H9 (cell line): ENCODE measurements around the gene RBM19. TPM values are rescaled to one million over a fixed set of nuclear protein-coding genes. Genes with fewer than 3 reads are reported as not detected.

Source experiments
- DNase-seq: peaks from one replicate; pipeline ENCODE4 v3.0.0-alpha.2; 2017
- H2AFZ ChIP-seq: one replicate; pipeline ENCODE4 v1.6.1; 2013; ENCODE audit warnings: mild to moderate bottlenecking, low read length, control low read depth, moderate library complexity
- H2AK5ac ChIP-seq: 2 replicates; pipeline ENCODE4 v1.6.1; 2013; ENCODE audit warnings: low read length, control low read depth, mixed read lengths; ENCODE audit not compliant: insufficient read length
- H2BK120ac ChIP-seq: one replicate; pipeline ENCODE4 v1.6.1; 2013; ENCODE audit warnings: low read depth, mild to moderate bottlenecking, low read length, control low read depth, inconsistent platforms; ENCODE audit not compliant: poor library complexity, severe bottlenecking
- H2BK12ac ChIP-seq: 2 replicates; pipeline ENCODE4 v1.6.1; 2013; ENCODE audit warnings: low read length, control low read depth, mixed read lengths, low read depth; ENCODE audit not compliant: insufficient read length
- H2BK15ac ChIP-seq: 2 replicates; pipeline ENCODE4 v1.6.1; 2013; ENCODE audit warnings: low read depth, low read length, control low read depth
- H2BK20ac ChIP-seq: one replicate; pipeline ENCODE4 v1.6.1; 2013; ENCODE audit warnings: low read depth, mild to moderate bottlenecking, low read length, control low read depth, inconsistent platforms; ENCODE audit not compliant: poor library complexity, severe bottlenecking
- H2BK5ac ChIP-seq: 2 replicates; pipeline ENCODE4 v1.6.1; 2013; ENCODE audit warnings: low read length, control low read depth, mixed read lengths; ENCODE audit not compliant: insufficient read length
- H3K14ac ChIP-seq: 2 replicates; pipeline ENCODE4 v1.6.1; 2013; ENCODE audit warnings: low read length, control low read depth; ENCODE audit not compliant: insufficient read depth
- H3K18ac ChIP-seq: 2 replicates; pipeline ENCODE4 v1.6.1; 2013; ENCODE audit warnings: low read depth, mild to moderate bottlenecking, mixed read lengths, low read length, control low read depth; ENCODE audit not compliant: insufficient read length
- H3K23ac ChIP-seq: 2 replicates; pipeline ENCODE4 v1.6.1; 2013; ENCODE audit warnings: low read length, control low read depth, mixed read lengths, low read depth; ENCODE audit not compliant: insufficient read length
- H3K23me2 ChIP-seq: 2 replicates; pipeline ENCODE4 v1.6.1; 2013; ENCODE audit warnings: low read depth, mild to moderate bottlenecking, mixed read lengths, low read length, control low read depth; ENCODE audit not compliant: insufficient read length, poor library complexity, severe bottlenecking
- H3K27ac ChIP-seq: 2 replicates; pipeline ENCODE4 v1.5.1; 2013; ENCODE audit warnings: low read length, control low read depth, mixed read lengths, low read depth; ENCODE audit not compliant: insufficient read length
- H3K27me3 ChIP-seq: 2 replicates; pipeline ENCODE4 v1.6.1; 2013; ENCODE audit warnings: low read length, control low read depth, inconsistent platforms; ENCODE audit not compliant: insufficient read depth
- H3K4ac ChIP-seq: 2 replicates; pipeline ENCODE4 v1.6.1; 2013; ENCODE audit warnings: low read depth, mild to moderate bottlenecking, control low read depth, inconsistent platforms, low read length, moderate library complexity
- H3K4me1 ChIP-seq: 2 replicates; pipeline ENCODE4 v1.6.1; 2013; ENCODE audit warnings: low read length, control low read depth, inconsistent platforms; ENCODE audit not compliant: insufficient read depth
- H3K4me2 ChIP-seq: 2 replicates; pipeline ENCODE4 v1.6.1; 2013; ENCODE audit warnings: low read length, control low read depth, mixed read lengths; ENCODE audit not compliant: insufficient read length, insufficient read depth
- H3K56ac ChIP-seq: 2 replicates; pipeline ENCODE4 v1.6.1; 2013; ENCODE audit warnings: low read depth, mild to moderate bottlenecking, mixed read lengths, low read length, control low read depth; ENCODE audit not compliant: insufficient read length
- H3K79me1 ChIP-seq: 2 replicates; pipeline ENCODE4 v1.6.1; 2013; ENCODE audit warnings: low read depth, mild to moderate bottlenecking, moderate library complexity, low read length, control low read depth, inconsistent platforms; ENCODE audit not compliant: insufficient read depth, poor library complexity, severe bottlenecking
- H3K79me2 ChIP-seq: 2 replicates; pipeline ENCODE4 v1.6.1; 2013; ENCODE audit warnings: low read length, control low read depth, inconsistent platforms; ENCODE audit not compliant: insufficient read depth
- H3K9ac ChIP-seq: 2 replicates; pipeline ENCODE4 v1.6.1; 2013; ENCODE audit warnings: low read length, control low read depth, mixed read lengths; ENCODE audit not compliant: insufficient read length; ENCODE audit errors: extremely low read depth
- H3K9me3 ChIP-seq: one replicate; pipeline ENCODE4 v1.6.1; 2013; ENCODE audit warnings: low read depth, low read length, inconsistent platforms; ENCODE audit not compliant: control insufficient read depth
- H3T11ph ChIP-seq: one replicate; pipeline ENCODE4 v1.6.1; 2013; ENCODE audit warnings: mild to moderate bottlenecking, low read length, control low read depth, inconsistent platforms
- H4K20me1 ChIP-seq: one replicate; pipeline ENCODE4 v1.6.1; 2013; ENCODE audit not compliant: control insufficient read depth, insufficient read length, insufficient read depth
- H4K5ac ChIP-seq: 2 replicates; pipeline ENCODE4 v1.6.1; 2013; ENCODE audit warnings: low read depth, mild to moderate bottlenecking, mixed read lengths, low read length, control low read depth; ENCODE audit not compliant: insufficient read length
- H4K8ac ChIP-seq: replicated peaks from 2 replicates; pipeline ENCODE4 v1.6.1; 2013; ENCODE audit warnings: low read length, control low read depth, mixed read lengths, low read depth; ENCODE audit not compliant: insufficient read length
- H4K91ac ChIP-seq: 2 replicates; pipeline ENCODE4 v1.6.1; 2013; ENCODE audit warnings: low read depth, mild to moderate bottlenecking, moderate library complexity, mixed read lengths, low read length, control low read depth; ENCODE audit not compliant: insufficient read length
- H3K27ac Mint-ChIP-seq, 3 experiments: 2 replicates in 2 of 3; 3 replicates in 1 of 3; pipeline ENCODE4 v1.8.0; 2020 to 2021; ENCODE audit warnings: mixed read lengths in 3 of 3, mild to moderate bottlenecking in 1 of 3, moderate library complexity in 1 of 3
- H3K27me3 Mint-ChIP-seq: 2 replicates; pipeline ENCODE4 v1.8.0; 2021; ENCODE audit warnings: low read depth, mild to moderate bottlenecking, moderate library complexity, mixed read lengths
- H3K36me3 Mint-ChIP-seq, 3 experiments: 2 replicates in 2 of 3; 3 replicates in 1 of 3; pipeline ENCODE4 v1.8.0; 2020 to 2021; ENCODE audit warnings: low read depth in 3 of 3, mixed read lengths in 3 of 3; ENCODE audit not compliant: insufficient read depth in 1 of 3
- H3K4me1 Mint-ChIP-seq, 2 experiments: 2 replicates each; pipeline ENCODE4 v1.8.0; 2020; ENCODE audit warnings: mixed read lengths in 2 of 2
- H3K4me3 Mint-ChIP-seq, 2 experiments: 2 replicates in 1 of 2; 3 replicates in 1 of 2; pipeline ENCODE4 v1.8.0; 2020 to 2021; ENCODE audit warnings: mild to moderate bottlenecking in 2 of 2, mixed read lengths in 2 of 2, moderate library complexity in 1 of 2
- H3K9me3 Mint-ChIP-seq, 2 experiments: 2 replicates in 1 of 2; 3 replicates in 1 of 2; pipeline ENCODE4 v1.8.0; 2020; ENCODE audit warnings: mild to moderate bottlenecking in 2 of 2, mixed read lengths in 2 of 2, moderate library complexity in 1 of 2
- WGBS: extraction: QIAGEN DNeasy Blood & Tissue Kit; methylation state at CpG from one replicate; pipeline ENCODE4 v1.1.7; 2013; ENCODE audit warnings: missing lambda C conversion rate, low lambda C conversion rate, mixed read lengths; ENCODE audit not compliant: insufficient read length; ENCODE audit errors: extremely low coverage; 5-methylcytosine and 5-hydroxymethylcytosine counted together
- total RNA-seq: library from RNA; stranded (reverse); gene quantifications from 2 replicates; pipeline ENCODE4 v1.2.1, GENCODE V29; 2021
- TF ChIP-seq, protein P1 (sequence below): fragments of 200-600 bp; sonication (generic); conservative IDR thresholded peaks from 3 replicates; pipeline ENCODE4 v1.8.0; 2021; ENCODE audit warnings: antibody characterized with exemption, mild to moderate bottlenecking

Gene RBM19
- total RNA-seq, 1 experiment from 2014 or later = 32.2 TPM

DNA sequence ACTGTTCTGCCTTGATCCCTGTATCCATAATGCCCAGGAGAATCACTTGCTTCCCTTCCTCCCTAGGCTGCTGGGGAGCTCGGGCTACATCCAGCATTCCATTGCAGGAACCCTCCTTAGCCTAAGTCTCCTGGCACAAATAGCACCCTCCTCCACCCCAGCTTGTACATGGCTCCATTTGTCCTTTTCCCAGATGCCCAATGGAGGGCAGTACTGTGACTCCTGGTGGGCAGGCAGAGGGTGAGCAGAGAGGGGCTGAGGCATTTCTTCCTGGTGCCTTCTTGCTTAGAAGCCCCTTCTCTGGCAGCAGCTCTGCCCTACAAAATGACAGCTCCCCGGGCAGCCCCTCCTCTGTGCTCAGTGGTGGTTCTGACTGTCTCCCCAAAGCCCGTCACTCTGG lies 86.5 kb downstream of the RBM19 start:
- Histone ChIP-seq H2BK15ac (no peak overlapping the region), H2BK12ac (no peak overlapping the region), H3K14ac (no peak overlapping the region), H3K27ac (no peak overlapping the region), H3K4me2 (no peak overlapping the region), H3K9me3 (no peaks in the 10 kb centered on the region), H3K23ac (no peak overlapping the region), H2AK5ac (no peak overlapping the region), H4K8ac (no peak overlapping the region), H4K91ac (no peak overlapping the region), H3K9ac (no peak overlapping the region), H4K20me1 (no peaks in the 10 kb centered on the region), H3K4me1 (no peaks in the 10 kb centered on the region), H3K56ac (no peak overlapping the region), H3K4ac (no peak overlapping the region), H3T11ph (no peak overlapping the region), H3K79me2 (no peaks in the 10 kb centered on the region), H2BK120ac (no peak overlapping the region), H2BK5ac (no peak overlapping the region), H2BK20ac (no peak overlapping the region), H3K23me2 (no peaks in the 10 kb centered on the region), H4K5ac (no peak overlapping the region), H3K18ac (no peak overlapping the region), H3K27me3 (no peaks in the 10 kb centered on the region), H2AFZ (no peak overlapping the region), H3K79me1 (no peaks in the 10 kb centered on the region)
- no peak overlapping the region for H3K4me3 Mint-ChIP-seq
- no peak for DNase-seq
- WGBS = no CpG with 5 or more reads among the region's 3 CpGs
- peaks cover 9 to 15% (median 14%) of the 10 kb centered on the region in 3 experiments; a peak in 6 of 7 replicates for H3K36me3 Mint-ChIP-seq
- H3K27me3 Mint-ChIP-seq = no peaks in the 10 kb centered on the region
- H3K27ac Mint-ChIP-seq = no peak overlapping the region
- peaks cover 0 to 7% of the 10 kb centered on the region in 2 experiments; a peak in 3 of 5 replicates for H3K9me3 Mint-ChIP-seq
- H3K4me1 Mint-ChIP-seq = peaks cover 0 to 10% of the 10 kb centered on the region in 2 experiments; a peak in 1 of 4 replicates
- TF ChIP-seq, protein P1, sequence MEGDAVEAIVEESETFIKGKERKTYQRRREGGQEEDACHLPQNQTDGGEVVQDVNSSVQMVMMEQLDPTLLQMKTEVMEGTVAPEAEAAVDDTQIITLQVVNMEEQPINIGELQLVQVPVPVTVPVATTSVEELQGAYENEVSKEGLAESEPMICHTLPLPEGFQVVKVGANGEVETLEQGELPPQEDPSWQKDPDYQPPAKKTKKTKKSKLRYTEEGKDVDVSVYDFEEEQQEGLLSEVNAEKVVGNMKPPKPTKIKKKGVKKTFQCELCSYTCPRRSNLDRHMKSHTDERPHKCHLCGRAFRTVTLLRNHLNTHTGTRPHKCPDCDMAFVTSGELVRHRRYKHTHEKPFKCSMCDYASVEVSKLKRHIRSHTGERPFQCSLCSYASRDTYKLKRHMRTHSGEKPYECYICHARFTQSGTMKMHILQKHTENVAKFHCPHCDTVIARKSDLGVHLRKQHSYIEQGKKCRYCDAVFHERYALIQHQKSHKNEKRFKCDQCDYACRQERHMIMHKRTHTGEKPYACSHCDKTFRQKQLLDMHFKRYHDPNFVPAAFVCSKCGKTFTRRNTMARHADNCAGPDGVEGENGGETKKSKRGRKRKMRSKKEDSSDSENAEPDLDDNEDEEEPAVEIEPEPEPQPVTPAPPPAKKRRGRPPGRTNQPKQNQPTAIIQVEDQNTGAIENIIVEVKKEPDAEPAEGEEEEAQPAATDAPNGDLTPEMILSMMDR = no peak
